Stimulated activated CD4-positive, alpha-beta T cell treated with anti-CD3 and anti-CD28 coated beads, Interleukin-12 subunit alpha, Interleukin-12 subunit beta, amount 100 ng/mL, for 4 hours (primary cell): Measurements from ENCODE around the gene SPTBN5.
A peak's percentile ranks its signal among the peaks of the same experiment; 100 is the strongest.

Source experiments
- DNase-seq: peaks from one replicate; pipeline ENCODE4 v3.0.0-alpha.2; 2020

Gene SPTBN5

DNA sequence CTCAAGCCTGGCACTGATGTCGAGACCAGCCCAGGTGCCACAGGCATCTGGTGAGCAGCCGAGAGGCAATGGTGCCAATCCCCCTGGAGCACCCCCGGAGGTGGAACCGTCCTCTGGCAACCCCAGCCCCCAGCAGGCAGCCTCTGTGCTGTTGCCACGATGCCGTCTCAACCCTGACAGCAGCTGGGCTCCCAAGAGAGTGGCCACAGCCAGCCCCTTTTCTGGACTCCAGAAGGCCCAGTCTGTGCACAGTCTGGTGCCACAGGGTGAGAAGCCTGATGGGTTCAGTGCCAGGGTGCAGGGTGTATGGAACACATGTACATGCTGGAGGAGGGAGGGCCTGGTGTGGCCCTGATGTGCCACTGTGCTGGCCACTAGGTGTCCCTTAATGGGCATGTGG is 70.9 kb downstream of the SPTBN5 start:
- DNase-seq = no peak

DNA sequence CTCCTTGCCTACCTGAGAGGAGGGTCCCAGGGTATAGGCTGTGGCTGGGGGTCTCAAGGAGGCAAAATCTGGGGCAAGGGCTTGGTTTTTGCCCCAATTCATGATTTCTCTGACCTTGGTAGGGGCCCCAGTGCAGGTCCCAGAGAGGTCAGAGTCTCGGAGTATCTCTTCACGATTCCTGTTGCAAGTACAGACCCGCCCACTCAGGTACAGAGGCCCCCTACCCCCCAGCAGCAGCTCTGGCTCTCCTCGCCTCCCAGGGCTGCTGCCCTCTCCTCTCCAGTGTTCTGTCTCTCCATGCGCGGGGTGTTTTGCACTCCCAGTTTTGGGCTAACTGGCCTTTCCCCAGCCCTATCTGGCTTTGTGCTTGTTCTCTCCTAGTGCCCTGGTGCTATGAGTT is 71.4 kb downstream of the SPTBN5 start:
- DNase-seq = no peak

DNA sequence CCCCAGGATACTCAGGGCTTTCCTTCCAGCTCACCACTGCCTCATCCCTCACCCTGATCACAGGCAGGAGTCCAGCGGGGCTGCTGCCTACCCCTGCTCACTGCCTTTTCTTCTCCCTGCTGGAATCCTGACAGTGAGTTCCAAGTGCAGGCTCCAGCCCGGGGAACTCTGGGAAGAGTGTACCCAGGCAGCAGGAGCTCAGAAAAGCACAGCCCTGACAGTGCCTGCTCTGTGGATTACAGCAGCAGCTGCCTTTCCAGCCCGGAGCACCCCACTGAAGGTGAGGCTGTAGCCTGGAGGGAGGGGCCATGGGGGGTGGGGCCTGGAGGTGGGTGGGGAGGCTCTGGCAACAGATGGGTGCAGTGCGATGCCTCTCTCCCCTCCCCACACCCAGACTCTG is 72.0 kb downstream of the SPTBN5 start:
- no peak for DNase-seq

DNA sequence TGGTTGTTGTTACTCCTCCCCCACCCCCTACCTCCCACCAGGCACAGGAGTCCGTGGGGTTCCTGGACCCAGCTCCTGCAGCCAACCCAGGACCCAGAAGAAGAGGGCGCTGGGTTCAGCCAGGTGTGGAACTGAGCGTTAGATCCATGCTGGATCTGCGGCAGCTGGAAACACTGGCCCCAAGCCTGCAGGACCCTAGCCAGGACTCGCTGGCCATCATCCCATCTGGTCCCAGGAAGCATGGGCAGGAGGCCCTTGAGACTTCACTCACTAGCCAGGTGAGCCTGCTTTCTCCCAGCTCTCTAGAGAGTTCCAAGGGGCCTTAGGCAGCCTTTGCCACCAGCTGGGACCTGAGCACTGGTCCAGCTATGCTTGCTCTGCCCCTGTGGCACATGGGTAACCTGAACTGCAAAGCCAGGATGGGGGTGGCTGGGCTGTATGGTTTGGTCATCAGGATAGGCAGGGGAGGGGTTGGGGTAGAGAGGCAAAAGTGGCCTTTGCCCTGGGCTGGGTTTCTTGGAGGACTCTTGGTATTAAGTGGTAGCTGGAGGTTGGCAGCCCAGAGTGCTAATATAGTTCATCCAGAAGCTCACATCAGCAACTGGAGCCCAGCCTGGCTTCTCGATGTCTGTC is 72.9 kb downstream of the SPTBN5 start:
- no peak for DNase-seq

DNA sequence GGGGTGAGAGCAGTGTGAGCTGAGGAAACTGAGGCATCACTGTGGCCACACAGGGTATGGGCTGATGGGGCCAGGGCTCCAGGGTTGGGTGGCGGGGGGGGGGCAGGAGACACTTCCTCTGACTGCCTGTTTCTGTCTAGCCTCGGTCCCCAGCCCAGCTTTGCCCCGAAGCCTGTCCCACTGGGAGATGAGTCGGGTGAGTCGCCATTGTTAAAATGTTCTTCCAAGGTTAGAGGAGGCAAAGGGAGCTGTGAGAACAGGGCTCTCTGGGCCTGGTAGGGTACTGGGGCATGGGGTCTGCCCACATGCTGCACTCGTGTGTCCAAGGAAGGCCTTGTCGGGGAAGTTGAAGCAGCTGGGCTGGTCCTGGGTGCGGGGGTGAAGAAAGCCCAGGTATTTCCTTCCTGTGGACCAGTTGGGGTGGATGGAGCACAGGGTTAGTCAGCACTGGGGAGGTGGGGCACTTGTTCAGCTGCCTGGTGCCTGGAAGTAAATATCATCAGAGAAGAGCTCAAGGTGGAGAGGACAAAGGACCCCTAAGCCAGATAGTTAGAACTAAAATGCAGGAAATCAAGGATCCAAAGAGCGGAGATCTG is 74.3 kb downstream of the SPTBN5 start:
- no peak for DNase-seq

DNA sequence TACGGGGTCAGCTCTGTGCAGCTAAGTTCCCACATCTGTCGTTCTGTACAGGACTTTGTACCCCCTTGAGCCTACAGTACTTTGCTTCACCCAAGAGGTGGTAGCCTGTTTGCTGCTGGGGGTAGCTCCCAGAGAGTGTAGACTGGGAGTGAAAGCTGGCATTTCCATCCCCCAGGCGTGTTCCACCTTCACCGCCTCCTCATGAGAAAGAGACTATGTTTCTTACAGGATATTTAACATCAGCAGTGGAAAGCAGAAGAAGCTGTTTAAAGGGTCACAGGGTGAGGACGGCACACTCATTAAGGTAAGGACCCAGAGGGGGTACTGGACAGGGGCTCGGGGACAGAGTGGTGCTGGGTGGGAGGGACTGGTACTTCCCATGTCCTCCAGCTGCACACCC is 76.1 kb downstream of the SPTBN5 start:
- no peak for DNase-seq

DNA sequence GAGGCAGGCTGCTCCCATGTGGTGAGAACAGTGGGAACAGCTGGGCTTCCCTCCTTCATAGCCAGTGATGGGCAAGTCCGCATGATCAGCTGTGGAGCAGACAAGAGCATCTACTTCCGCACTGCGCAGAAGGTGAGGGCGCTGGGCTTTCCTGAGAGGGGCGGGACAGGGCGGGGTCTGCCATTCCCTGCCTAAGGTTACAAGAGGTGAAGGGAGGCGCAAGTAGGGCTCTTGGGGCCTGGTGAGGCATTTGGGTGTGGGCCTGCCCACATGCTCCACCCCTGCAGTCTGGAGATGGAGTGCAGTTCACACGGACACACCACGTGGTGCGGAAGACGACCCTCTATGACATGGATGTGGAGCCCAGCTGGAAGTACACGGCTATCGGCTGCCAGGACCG is 76.5 kb downstream of the SPTBN5 start:
- no peak for DNase-seq

DNA sequence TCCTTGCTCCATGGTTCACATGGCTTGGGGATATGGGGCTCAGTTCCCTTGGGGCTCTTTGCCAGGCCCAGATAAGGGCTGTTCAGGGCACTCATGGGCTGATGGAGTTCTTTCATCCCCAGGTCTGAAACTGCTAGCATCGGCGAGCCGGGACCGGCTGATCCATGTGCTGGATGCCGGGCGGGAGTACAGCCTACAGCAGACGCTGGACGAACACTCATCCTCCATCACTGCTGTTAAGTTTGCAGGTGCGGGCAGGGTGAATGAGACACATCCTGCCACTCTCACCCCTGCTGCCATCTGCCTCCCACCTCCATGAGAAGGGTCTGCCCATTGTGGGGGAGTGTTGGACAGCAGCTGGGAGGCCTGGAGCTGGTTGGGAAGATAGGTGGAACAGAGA is 77.1 kb downstream of the SPTBN5 start:
- no peak for DNase-seq

DNA sequence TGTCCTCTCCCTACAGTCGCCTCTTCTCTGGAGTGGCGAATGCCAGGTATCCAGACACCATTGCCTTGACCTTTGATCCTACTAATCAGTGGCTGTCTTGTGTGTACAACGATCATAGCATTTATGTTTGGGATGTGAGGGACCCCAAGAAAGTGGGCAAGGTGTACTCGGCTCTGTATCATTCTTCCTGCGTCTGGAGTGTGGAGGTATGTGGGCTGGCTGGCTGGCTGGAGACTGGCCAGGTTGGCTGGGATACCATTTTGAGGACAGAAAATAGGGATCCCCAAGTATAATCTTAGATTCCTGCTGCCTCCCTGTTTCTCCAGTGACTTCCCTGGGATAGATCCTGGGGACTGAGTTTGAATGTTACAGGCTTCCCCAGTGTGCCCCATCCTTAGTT is 79.3 kb downstream of the SPTBN5 start:
- DNase-seq = no peak

DNA sequence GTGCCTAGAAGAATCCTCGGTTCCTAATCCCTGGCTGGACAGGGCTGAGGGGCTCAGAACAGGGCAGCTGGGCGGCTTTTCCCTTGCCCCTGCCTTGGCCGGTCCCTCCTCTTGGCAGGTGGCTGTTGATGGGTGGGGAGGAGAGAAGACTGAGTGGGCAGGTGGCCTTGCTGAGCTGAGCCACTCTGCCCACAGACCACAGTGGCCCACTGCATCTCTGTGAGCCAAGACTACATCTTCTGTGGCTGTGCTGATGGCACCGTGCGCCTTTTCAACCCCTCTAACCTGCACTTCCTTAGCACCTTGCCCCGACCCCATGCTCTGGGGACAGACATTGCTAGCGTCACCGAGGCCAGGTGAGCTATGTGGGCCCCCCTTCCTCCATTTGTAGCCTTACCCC is 80.4 kb downstream of the SPTBN5 start:
- no peak for DNase-seq

DNA sequence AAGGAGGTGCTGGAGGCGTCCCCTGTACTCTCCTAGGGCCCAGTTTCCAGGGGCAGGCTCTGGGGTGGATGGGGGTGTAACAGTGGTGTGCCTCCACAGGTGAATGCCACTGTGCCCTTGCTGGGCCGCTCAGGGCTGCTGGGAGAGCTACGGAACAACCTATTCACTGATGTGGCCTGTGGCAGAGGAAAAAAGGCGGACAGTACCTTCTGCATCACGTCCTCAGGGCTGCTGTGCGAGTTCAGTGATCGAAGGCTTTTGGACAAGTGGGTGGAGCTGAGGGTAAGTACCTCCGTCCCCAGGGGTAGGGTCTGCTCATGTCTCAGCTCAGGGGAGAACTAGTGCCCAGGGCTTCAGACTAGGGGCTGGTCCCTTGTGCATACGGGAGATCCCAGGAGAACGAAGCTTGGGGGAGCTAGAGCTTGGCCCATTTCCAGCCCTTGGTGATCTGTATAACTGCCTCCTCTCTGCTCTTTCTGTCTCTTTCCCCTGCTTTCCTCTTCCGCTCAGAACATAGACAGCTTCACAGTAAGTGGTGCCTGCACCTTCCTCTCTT is 81.0 kb downstream of the SPTBN5 start:
- no peak for DNase-seq

DNA sequence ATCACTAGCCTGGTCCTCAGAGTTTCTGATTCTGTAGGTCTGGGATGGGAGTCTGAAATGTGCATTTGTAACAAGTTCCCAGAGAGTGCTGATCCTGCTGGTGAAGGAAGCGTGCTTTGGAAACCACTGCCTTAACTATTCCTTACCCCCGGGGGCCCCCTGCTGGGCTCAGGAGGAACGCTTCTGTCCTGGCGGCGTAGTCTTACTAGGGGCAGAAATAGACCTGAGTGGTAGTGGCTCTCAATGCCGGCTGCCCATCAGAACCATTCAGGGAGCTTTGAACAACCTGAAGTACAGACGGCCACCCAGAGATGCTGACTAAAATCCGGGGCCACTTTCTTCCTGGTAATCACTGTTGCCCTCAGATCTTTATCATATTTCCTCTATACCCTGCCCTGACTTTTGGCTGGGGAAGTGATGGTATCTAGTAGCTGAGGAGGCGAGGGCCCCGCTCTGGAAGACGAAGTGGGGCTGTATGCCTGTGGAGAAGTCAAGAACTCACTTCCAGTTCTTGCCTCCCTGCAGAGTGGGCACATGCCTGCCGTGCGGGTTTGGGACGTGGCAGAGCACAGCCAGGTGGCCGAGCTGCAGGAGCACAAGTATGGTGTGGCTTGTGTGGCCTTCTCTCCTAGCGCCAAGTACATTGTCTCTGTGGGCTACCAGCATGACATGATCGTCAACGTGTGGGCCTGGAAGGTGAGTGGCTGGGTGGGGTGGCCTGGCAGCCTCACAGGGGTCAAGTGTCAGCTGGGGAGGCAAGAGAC is 82.2 kb downstream of the SPTBN5 start:
- DNase-seq = peak; percentile 71

DNA sequence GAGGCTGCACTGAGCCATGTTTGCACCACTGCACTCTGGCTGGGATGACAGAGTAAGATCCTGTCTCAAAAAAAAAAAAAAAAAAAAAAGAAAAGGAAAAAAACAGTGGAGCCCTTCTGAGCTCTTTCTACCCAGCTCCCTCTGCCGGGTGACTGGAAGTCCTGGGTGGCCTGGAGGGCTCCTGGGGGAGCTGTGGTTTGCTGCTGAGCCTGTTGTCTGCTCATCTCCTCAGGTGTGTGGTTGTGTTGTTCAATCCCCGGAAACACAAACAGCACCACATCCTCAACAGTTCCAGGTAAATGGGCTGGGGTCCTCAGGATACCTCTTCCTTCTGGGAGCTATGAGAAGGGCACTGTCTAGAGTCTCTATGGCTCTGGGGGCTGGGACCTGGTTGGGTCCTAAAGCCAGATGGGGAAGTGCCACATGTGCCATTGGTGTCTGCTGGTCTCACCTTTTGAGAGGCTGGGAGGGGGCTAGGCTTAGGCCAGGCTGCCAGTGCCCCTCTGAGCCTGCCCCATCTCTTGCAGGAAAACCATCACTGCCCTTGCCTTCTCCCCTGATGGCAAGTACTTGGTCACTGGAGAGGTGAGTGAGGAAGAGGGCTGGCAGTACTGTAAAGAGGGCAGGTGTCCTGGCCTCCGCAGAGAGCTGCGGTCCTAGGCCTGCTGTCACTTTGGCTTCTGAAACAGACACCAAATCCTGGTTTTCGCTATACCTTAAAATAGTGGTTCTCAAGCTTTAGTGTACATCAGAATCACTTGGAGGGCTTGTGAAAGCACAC is 83.0 kb downstream of the SPTBN5 start:
- DNase-seq = no peak

DNA sequence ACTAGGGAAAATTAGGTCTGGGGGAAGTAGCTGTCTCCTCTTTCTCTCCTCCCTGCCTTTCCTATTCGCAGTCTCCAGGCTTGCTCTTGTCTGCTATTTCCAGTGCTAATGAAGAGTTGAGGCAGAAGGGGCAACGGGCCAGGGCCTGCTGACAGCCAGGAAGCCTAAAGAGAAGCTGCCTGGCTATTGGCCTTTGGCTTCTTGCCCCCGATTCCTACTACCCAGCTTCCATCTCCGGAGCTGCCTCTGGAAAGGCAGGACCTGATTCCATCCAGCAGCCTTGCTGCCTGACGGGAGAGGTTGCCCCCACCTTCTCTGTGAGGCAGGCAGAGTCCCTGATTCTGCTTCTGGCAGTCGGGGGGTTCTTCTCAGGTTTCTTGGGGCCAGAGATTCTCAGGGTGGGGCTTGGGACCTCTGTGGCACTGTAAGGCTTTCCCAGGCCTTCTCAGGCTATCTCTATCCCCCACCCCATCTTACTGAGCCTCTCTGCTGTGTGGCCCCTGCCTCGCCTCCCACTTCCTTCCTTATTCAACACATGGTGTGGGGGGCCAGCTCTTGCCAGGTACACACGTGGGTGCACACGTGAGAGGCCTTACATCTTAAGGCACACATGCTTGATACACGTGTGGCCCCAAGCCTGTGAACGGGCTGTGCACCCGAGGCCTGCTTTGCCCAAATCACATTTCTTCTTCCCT is 84.2 kb downstream of the SPTBN5 start:
- DNase-seq = no peak

DNA sequence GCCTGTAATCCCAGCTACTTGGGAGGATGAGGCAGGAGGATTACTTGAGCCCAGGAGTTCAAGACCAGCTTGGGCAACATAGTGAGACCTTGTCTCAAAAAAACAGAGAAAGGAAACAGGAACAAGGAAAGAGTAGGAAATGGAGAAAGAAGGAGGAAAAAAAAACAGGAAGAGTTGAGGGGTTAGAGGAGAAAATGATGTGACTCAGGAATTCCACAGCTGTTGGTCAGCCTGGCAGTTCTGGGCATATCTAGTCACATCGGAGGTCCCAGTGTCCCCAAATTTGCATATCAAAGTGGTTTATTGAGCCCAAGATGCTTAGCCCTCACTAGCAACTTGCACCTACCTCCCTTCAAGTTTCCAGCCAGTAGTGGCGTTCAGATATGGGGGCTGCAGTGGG is 84.7 kb downstream of the SPTBN5 start:
- DNase-seq = no peak

DNA sequence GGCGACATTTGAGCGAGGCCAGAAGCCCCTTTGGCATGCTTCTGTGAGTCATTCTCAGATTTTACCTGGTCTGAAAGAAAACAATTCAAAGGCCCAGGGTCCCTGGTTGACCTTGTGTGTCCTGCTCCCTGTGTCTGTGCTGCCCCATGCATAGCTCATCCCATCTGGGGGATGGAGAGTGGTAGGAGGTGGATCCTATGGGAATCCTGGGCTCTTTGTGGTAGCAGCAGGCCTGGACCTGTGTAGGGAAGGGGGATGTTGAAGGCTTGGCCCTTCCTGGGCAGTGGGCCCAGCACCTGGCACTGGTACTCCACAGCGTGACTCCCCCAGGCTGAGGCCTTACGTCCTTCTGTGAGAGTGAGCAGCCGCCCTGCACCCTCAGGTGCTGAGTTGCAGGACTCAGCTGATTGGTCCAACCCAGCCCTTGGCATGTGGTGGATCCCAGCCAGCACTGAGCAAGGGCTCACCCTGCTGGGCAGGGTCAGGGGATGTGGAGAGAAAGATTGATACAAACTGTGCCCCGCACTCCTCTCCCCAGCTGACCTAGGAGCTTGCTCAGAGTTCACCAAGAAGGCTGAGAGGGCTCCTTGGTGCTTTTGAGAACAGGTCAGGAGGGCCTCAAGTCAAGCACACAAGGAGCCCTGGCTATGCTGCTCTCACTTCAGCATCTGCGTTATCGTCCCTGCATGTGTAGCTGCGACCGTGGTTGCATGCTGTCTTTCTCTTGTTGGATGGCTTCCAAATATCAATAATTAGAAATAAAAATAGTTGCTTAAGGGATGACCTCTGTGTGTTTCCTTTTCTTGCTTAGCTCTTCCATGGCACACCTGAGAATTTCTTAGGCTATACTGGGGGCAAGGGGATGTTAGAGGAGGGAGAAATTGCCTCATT is 87.3 kb downstream of the SPTBN5 start:
- DNase-seq = no peak

DNA sequence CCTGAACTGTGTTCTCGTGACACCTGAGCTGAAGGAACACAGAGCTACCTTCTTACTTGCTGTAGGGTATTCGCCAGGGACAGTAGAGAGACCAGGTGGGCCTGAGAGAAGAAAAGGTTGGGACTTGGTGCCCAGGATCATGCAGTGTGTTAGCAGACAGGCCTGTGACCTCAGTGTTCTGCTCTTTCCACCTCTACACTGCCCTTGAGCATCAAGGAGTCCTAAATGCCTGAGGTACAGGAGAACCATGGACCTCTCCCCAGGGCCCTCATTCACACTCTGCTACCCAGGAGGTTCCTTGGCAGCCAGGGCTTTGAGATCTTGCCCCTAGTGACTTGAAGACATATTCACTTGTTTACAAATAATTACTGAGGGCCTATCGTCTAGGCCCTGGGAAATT is 88.1 kb downstream of the SPTBN5 start:
- DNase-seq = no peak

DNA sequence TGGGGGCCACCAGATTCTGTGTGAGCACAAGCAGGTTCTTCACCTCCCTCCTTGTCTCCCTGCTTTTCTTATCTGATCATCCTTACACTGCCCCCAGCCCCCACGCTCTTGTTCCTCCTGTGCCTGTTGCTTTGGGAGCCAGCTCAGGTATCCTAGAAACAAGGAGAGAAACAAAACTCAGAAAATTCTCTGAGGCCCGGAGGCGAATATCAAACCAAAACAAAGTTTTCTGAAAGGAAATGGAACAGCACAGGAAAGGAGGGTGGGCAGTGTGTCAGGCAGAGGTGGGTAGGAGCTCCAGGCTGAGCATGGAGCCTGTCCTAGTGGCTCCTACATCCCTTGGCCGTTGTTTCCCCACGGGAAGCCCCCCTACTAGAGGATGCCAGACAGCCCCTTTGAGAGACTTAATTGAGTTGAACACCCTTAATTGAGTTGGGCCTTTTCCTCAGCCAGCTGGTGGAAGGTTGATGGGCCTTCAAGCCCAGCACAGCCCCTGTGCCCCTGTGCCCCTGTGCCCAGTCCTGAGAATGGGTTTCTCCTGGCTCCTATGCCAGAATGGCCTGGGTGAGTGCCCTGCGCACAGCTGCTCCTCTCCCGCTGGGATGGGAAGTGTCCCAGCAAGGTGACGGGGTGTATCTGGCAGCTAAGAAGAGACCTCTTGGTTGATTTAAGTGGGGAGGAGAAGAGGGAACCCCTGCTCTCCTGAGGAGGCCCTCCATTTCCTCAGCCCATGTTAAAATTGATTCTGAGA is 88.8 kb downstream of the SPTBN5 start:
- DNase-seq = no peak

DNA sequence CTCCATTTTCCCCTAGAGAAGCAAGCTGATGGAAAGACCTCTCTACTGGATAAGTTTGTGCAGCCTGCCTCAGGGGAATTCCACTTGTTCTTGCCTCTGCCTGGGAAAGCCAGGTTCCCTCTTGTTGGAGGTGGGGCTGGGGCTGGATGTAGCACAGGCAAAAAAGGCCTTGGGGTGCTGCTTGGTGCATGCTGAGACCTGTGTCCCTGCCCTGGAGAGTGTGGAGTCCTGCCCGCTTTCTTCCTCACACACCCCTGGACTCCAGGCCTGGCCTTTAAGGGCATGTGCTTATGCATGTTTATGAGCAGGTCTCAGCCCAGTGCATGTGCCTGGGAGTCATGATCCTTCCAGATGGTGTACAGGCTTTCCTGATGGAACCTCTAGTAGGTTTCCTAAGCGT is 89.5 kb downstream of the SPTBN5 start:
- no peak for DNase-seq

DNA sequence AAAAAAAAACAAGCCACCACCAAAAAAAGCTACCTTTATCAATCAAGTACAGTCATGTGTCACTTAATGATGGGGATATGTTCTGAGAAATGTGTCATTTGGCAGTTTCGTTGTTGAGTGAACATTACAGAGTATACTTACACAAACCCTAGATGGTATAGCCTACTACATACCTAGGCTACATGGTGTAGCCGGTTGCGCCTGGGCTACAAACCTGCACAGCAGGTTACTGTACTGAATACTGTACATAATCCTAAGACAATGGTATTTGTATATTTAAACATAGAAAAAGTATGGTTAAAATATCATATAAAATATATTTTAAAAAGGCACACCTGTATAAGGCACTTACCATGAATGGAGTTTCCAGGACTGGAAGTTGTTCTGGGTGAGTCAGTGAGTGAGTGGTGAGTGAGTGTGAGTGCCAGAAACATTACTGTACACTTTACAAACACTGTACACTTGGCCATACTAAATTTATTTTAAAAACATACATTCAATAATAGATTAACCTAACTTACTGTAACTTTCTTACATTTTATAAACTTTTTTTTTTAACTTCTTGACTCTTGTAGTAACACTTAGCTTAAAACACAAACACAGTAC is 91.9 kb downstream of the SPTBN5 start:
- no peak for DNase-seq

DNA sequence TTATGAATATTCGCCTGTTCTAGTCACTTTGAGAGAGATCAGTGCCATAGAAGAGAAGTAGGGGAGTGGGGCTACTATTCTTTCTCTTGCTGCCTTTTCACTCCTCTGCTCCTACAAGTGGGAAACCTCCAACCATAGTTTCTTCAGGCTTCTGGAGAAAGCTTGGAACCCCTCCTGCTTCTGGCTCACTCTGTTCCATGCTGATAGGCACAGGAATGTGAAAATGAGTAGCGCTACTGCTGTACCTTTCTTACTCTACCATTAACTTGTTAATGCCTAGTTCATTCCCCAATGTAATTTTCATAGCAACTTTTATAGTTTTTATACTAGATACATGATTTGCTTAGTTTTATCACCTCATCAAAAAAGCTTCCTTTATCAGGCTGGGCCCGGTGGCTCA is 92.7 kb downstream of the SPTBN5 start:
- DNase-seq = no peak
